HG03520 (cell line): ENCODE measurements around the gene SSBP3.
"Not testable (repeated sequence)": the region's sequence is repeated elsewhere in the genome, so short reads cannot be mapped to it uniquely, and the experiment has no call there.

ENCODE experiments used
- ATAC-seq: cut with Tn5 transposase; IDR thresholded peaks from one replicate; pipeline ENCODE4 v1.9.1; 2021; ENCODE audit warnings: mild to moderate bottlenecking, moderate library complexity; ENCODE audit not compliant: unreplicated experiment

SSBP3 gene

DNA sequence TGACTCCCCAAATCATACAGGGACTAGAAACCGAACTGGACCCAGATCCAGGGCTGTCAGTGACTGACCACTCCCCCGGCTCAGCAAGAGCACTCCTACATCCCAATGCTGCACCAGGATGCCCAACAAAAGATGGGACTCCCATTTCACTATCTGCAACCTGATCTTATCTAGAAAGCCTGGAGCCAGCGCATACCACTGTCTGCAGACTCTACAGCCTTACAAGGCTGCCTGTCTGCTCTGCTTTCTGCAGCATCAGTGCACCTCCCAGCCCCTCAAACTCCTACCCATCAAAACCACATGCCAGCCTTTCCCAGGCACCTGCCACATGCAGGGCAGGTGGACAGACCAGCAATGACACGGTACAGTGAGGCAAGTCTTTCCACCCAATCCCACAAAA is 52.2 kb downstream of the SSBP3 start:
- no peak for ATAC-seq

DNA sequence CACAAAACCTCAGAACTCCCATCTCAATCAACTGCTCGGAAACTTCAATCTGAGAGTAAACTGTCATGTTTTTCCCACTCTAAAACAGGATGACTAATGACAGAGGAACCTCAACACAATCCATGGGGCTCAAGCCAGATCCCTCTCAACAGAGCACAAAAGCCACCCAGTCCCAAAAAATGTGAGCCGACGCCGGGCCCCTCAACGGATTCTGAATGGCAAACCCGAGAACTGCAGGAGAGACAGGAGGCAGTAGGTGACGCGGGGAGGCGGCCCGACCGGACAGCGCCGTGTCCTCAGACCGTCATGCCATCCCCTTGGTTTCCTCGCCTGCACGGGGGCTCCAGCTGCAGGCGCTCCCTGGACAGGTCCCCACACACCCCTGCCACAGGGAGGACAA is 53.4 kb downstream of the SSBP3 start:
- ATAC-seq: no peak

DNA sequence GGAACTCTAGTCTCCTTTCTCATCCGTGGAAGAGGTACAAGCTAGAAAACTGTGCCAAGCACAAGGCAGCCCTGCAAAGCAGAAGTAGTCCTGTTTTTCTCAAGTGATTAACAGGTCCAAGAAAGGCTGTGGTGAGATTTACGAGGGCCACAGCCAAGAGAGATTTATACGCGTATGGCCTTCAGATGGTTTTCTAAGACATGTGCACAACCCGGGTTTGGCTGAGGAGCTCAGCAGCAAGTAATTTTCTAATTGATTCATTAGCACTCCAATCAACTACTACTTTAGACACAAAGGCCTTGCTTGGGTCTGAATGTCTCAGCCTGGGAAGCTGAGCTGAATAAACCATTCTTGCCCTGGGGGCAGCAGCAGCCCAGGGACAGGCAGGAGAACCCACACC is 55.8 kb downstream of the SSBP3 start:
- no peak for ATAC-seq

DNA sequence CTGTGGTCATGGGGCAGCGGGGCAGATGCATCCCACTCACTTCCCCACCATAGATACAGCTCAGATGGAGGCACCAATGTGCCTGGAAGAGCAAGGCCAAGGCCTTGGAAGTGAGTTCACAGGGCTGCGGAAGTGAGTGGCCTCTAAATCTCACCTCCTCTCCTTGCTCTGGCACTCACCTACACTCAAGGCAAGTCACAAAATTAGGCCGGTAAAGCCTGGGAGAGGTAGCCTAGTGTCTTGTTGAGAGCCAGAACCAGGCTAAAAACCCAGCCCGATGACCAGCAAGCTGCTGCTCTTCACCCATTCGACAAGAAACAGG is 57.5 kb downstream of the SSBP3 start:
- no peak for ATAC-seq

DNA sequence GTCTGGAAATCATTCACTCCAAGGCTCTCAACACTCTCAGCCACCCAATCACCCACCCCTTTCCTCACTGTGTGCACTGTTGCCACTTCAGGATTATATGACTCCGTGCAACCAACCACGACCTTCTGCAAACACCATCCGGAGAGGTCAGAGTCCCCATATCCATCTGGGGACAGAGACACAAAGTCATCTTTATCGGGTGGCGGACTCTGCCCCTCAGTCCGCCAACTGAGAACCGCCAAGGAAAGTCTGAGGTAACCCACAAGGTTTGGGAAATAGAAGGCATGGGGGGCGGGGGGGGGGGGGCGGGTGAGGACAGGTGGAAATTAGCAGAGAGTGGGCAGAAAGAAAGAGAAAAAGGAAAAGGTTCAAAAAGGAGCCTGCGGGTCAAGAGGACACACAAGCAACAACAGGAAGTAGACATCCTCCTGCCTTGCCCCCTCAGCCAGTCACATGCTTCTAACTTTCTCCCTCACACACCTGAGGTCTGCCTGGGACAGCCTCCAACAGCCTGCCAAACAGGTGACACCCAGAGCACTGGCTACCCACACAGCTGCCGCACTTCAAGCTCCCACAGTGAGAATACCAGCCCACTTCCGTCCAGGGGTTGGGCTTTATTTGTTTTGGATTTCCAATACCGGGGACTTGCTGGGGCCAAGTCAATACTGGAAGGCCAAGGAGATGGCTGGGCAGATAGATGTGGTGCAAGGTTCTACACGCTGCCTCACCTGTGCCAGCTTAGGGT is 58.1 kb downstream of the SSBP3 start:
- ATAC-seq: no peak

DNA sequence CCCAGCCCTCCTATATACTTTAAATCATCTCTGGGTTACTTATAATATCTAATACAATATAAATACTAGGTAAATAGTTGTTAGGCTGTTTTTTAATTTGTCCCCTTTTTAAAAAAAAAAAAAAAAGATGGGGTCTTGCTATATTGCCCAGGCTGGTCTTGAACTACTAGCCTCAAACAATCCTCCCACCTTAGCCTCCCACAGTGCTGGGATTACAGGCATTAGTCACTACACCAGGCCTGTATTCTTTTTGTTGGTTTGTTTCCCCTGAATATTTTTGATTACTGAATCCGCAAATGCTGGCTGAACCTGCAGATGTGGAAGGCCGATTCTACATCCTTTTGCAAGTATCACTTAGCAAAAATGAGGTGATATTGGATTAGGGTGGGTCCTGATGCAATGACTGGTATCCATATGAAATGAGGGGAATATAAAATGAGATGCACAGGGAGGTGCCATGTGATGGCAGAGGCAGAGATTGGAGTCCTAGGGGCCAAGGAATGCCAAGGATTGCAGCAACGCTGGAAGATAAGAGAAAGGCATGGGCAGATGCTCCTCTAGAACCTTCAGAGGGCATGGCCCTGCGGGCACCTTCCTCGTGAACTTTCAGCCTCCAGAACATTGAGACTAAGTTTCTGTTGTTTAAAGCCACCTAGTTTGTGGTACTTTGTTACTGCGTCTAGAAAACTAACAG is 58.8 kb downstream of the SSBP3 start:
- ATAC-seq: no peak

DNA sequence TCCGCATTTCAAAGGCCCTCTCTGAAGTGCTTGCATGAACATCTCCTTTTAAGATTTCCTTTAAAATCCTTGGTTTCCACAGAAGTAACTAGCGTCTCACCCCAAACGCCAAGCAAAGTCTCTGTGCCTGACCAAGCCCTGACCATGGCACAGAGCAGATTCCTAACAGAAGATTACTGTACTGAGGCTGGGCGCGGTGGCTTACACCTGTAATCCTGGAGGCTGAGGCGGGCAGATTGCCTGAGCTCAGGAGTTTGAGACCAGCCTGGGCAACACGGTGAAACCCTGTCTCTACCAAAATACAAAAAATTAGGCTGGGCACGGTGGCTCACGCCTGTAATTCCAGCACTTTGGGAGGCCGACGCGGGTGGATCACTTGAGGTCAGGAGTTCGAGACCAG is 60.6 kb downstream of the SSBP3 start:
- not testable (repeated sequence) for ATAC-seq

DNA sequence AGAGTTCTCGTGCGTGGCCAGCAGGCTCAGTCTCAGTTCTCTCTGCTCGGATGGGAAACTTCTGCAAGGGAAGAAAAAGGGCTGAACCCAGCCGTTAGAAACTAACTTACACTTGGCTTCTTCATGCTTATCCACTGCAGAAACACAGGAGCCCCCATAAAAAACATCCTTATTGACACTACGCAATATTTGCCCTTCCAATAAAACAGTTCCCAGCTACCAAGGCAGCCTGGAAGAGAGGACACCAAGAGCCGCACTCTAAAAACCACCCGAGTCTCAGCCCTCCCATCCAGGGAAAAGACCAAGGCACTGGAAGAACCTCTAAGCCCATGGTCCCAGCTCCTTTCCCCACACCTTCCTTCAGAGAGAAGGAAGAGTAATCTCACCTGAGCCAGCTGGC is 61.1 kb downstream of the SSBP3 start:
- ATAC-seq: no peak

DNA sequence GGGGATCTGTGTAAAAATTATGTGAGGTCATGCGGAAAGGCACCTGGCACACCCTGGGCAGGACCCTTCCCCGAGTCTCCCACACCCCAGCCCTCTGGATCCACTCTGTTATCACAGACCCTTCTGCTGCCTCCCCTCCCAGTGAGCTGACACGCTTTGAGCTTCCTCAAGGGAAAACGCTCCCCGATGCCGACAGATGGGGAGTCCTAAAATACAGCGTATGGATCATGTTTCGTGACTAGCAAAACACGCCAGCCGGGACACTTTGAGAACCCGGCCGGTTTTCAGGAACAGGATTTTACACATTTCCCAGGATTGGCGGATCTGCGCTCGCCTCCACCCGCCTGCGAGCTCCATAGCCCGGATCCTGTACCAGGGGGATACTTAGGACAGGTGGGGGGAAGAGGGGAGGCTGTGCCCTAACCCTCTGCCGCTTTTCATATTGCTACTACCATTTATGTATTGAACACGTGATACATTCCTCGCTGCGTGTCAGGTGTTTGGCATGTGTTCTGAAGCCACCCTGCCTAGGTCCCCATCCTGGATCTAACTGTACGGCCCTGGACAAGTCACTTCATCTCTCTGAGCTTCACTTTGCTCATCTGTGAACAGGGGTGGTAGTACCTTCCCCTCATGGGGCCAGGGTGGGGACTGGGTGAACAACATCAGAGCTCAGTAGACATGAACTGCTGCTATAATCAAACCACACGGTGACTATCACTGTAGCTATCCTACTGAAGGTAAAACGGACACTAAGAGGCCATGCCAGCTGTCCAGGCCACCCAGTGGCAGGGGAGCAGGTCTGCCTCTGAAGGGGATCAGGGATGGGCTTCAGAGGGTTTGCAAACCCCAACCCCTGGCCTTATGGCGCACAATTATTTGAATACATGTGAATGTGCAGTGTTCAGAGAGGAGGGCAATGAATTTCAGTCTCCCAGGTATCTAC is 63.2 kb downstream of the SSBP3 start:
- no peak for ATAC-seq

DNA sequence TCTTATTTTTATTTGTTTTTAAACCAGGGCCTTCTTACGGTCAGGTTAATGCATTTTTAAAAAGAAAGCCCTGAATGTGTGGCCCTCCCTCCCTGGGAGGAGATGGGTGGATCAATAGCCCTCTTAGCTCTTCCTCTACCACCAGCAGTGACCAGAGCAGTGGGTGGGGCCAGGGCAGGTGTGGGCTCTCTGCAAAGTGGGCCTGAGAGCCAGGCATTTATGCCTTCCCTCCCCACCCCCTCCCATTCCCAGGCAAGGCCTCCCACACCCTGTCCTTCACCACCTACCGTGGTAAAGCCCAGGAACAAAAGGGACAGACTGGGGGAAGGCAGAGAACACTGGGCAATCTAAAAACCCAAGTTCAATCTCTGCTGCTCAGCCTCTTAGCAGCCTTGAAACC is 63.9 kb downstream of the SSBP3 start:
- ATAC-seq: no peak

DNA sequence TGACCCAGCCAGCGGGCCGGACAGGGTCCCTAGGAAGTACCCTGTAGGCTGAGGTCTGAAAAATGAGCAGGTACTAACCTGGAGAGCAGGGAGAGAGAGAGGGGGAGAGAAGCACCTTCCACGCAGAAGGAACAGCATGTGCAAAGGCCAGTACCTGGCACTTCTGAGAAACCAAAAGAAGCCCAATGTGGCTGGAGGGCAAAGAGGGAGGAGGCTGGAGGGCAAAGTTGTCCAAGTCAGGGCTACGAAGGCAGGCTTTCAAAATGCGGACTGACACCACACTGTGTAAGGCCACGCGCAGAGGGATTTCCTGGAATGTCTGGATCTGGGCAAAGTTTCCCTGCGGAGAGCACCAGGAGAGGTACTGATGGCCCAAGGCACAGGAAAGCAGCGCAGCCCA is 64.4 kb downstream of the SSBP3 start:
- ATAC-seq: no peak

DNA sequence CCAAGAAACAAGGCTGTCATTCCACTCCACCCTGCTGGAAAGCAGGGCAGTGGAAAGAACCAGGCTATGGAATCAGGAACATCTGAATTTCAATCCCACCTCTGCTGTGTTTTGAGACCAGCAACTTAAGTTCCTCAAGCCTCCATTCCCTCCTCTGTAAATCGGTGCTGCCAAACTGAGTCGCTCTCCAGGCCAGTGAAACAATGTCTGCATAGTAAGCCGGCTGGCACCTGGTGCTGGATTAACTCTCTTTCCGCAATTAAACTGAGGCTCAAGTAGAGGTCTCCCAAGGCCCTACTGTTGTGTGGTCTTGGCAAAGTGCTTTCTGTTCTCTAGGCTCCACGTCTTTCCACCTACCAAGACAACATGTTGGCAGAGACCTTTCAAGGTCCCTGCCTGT is 65.3 kb downstream of the SSBP3 start:
- no peak for ATAC-seq

DNA sequence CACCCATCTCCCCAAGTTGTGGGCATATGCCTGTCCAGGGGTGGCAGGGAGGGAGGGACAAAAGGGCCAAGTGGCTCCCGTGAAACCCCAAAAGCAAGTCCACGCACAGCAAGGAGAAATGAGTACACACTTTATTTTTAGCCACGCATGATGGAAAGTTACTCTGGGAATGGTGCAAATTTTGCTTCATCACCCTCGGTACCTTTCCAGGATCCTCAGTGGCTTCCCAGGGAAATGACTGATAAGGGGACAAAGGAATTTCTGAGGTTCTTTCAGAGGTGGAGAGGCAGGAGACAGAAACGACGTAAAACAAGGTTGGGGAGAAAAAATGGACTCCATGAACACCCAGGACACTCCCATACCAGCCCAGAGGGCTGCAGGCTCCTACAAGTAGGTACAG is 65.8 kb downstream of the SSBP3 start:
- no peak for ATAC-seq

DNA sequence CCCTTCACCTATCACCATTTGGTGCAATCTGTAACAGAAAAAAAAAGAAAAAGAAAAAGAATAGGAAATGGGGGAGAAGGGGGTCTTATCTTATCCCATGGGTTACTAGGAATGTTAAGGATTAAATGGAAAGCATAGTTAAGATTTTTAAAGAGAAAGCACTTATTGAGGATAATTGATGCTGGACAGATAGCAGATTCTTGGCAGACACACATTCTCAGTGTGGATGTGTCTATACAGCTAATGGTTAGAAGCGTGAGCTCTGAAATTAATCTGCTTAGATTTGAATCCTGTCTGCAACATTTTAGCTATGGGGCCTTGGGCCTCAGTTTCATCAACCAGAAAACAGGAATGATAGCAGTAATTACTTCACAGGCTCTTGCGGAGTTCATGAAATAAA is 67.1 kb downstream of the SSBP3 start:
- ATAC-seq: no peak

DNA sequence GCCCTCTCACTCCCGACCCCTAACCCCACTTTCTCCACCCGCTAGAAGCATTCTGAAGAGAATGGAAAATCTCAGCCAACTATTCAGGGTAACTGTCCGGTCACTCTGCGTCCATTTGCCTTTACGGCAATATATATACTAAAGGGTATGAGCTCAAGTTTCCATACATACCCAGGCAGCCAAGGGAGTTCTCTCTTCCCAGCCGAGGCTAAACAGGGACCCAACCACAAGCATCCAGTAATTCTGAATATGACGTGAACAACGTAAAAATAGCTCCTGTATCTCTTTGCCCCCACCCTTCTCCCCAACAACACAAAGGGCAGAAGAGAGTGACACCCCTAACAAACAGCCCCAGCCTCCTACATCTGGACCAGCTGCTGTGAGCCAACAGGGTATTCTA is 67.7 kb downstream of the SSBP3 start:
- ATAC-seq: no peak

DNA sequence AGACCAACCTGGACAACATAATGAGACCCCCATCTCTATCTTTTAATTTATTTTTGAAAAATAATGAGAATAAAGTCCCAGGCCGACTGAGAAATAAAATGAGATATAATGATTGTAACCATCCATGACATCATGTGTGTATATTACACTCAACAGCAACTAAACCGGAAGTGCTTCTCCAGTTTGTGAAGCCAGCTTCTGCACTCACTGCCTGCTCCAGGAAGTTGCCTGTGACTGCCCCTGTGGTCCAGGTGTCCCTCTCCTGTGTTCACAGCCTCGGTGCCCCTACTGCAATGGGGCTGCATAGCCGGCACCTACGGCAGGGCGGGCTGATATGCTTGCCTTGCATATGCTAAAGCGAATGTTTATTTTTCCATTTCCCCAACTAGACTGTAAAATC is 68.3 kb downstream of the SSBP3 start:
- ATAC-seq: no peak

DNA sequence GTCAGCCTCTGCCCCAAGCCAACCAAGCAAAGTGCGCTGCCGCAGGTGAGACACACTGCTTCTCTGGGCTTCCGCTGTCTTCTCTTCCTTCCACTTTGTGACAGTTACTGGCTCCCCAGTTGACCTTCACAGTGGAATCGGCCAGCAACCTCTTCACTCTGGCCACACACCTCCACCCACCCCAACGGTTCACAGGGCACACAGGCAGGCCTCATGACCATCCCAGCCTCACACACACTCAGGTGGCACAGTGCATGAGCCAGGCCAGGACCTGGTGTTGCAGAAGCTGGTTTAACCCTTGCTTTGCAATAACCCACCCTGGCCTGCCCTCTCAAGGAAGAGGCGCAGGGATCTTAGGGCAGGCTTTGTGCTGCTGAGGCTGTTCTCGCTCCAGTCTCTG is 69.2 kb downstream of the SSBP3 start:
- ATAC-seq: no peak

DNA sequence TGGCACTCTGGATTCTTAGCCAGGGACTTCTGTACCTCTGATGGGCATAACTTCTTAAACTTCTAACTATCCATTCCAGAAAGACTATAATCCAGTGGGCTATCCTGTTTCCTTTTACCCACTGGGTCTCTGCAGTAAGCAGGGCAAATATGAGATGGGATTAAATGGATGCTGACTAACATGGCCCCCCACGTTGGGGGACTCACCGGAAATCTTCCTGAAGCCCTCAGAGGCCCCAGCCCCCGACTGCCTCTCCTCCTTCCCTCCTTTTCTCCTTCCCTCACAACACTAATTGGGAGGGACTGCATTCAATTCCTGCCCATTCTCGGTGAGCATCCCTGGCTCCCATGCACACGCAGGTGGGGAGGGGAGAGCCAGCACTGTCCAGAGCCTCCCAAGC is 70.1 kb downstream of the SSBP3 start:
- ATAC-seq: no peak

DNA sequence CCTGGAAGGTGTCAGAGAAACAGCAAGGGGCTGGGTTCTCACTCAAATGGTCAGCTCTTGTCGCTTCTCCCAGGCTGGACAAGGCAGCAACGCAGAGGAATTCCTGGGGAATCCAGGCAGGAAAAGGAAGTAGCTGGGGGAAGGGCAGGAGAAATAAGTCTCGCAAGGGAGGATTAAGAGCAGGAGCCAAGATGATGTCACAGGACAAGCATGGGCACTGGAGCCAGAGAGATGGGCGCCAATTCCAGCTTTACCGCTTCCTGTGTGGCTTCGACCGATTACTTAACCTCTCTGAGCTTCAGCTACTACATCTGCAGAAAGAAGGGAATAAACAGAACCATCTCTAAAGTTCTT is 70.5 kb downstream of the SSBP3 start:
- ATAC-seq: no peak

DNA sequence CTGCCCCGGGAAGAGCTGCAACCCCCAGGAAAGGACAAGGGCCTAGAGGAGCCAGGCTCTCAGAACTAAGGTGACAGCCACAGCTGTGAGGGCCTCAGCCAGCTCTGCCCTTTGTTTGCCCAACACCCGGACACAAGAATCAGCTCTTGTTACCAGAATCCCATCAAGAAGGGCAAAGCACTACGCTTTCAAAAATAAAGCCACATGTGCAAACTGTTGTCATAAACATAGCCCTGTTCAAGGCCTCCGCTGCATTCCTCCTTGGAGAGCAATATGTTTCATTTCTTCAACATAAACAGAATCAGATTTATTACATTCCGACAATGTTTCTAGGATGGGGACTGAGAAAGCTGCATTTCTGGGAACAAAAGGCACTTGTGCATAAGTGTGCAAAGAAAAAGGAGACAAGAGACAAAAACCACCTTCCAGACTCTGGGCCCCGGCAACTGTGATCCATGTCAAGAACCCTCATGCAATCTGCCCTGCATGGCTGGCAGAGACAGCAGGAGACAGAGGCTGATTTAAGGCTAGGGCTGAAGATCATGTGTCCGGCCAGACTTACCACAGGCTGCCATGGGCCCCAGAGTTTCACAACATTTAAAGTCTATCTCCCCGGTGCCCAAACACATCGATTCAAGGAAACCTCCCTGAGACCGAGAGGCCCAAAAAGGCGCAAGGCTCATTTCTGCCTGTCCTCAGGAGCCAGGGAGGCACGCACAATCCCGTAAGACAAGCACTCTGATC is 71.0 kb downstream of the SSBP3 start:
- ATAC-seq: no peak
